ENCODE measurements around the gene HSP90B1. TPM values are rescaled to one million over a fixed set of nuclear protein-coding genes. Genes with fewer than 3 reads are reported as not detected.

Gene HSP90B1
- total RNA-seq, 4 donors from 2014 or later, result 236 to 475 (median 401) TPM

GRCh38 chr12:103886195-103886797 is 43.9 kb upstream of the HSP90B1 start:
- no peaks in the 10 kb centered on the region for H3K9me3 ChIP-seq
- no peaks in the 10 kb centered on the region for H3K4me1 ChIP-seq
- no peak overlapping the region for H3K27ac ChIP-seq
- no peak overlapping the region for H3K4me3 ChIP-seq
- H3K27me3 ChIP-seq, result no peaks in the 10 kb centered on the region
- H3K36me3 ChIP-seq, result no peaks in the 10 kb centered on the region
- TF ChIP-seq CTCF (IDR thresholded peaks at IDR 0.05) (no peak), POLR2A (IDR thresholded peaks at IDR 0.05) (no peak)
- DNase-seq, result no peak
- intact Hi-C loops (cut with DNase I; ENCODE audit: low total_unique reads), result no loop called here

GRCh38 chr12:103887738-103888137 is 42.5 kb upstream of the HSP90B1 start:
- H3K36me3 ChIP-seq, result no peaks in the 10 kb centered on the region
- no peak overlapping the region for H3K27ac ChIP-seq
- no peak overlapping the region for H3K4me3 ChIP-seq
- no peaks in the 10 kb centered on the region for H3K27me3 ChIP-seq
- H3K9me3 ChIP-seq, result no peaks in the 10 kb centered on the region
- no peak for DNase-seq
- no peak for TF ChIP-seq POLR2A (IDR thresholded peaks at IDR 0.05)
- intact Hi-C loops (cut with DNase I; ENCODE audit: low total_unique reads), result no loop called here
- H3K4me1 ChIP-seq, result no peaks in the 10 kb centered on the region

GRCh38 chr12:103897316-103897715 is 32.9 kb upstream of the HSP90B1 start:
- TF ChIP-seq CTCF (IDR thresholded peaks at IDR 0.05), result no peak
- no peak for TF ChIP-seq POLR2A (IDR thresholded peaks at IDR 0.05)
- no peak for DNase-seq
- no peaks in the 10 kb centered on the region for H3K4me1 ChIP-seq
- H3K27ac ChIP-seq, result no peak overlapping the region
- no peak overlapping the region for H3K4me3 ChIP-seq
- no peaks in the 10 kb centered on the region for H3K36me3 ChIP-seq
- H3K27me3 ChIP-seq, result no peaks in the 10 kb centered on the region
- H3K9me3 ChIP-seq, result no peaks in the 10 kb centered on the region
- intact Hi-C loops (cut with DNase I; ENCODE audit: low total_unique reads), result no loop called here

- Histone ChIP-seq H3K4me1 (no peaks in the 10 kb centered on the region), H3K36me3 (no peaks in the 10 kb centered on the region), H3K4me3 (no peak overlapping the region), H3K27ac (no peak overlapping the region), H3K9me3 (no peaks in the 10 kb centered on the region), H3K27me3 (no peaks in the 10 kb centered on the region)
- no peak for DNase-seq
- intact Hi-C loops (cut with DNase I; ENCODE audit: low total_unique reads), result no loop called here
- TF ChIP-seq POLR2A (IDR thresholded peaks at IDR 0.05) (no peak), CTCF (IDR thresholded peaks at IDR 0.05) (no peak)
Observed at GRCh38 chr12:103901518-103902173, 28.6 kb upstream of the HSP90B1 start.

GRCh38 chr12:103903993-103904392 is 26.2 kb upstream of the HSP90B1 start:
- no peak overlapping the region for H3K4me3 ChIP-seq
- intact Hi-C loops (cut with DNase I; ENCODE audit: low total_unique reads), result no loop called here
- no peaks in the 10 kb centered on the region for H3K36me3 ChIP-seq
- H3K4me1 ChIP-seq, result no peaks in the 10 kb centered on the region
- TF ChIP-seq POLR2A (IDR thresholded peaks at IDR 0.05) (no peak), CTCF (IDR thresholded peaks at IDR 0.05) (no peak)
- H3K9me3 ChIP-seq, result no peaks in the 10 kb centered on the region
- H3K27me3 ChIP-seq, result no peaks in the 10 kb centered on the region
- H3K27ac ChIP-seq, result no peak overlapping the region
- DNase-seq, result no peak

All from uterus (tissue), 4 donors.